Renal cortical epithelial cell (primary cell): ENCODE data around the gene ADAMTS2. TPM values are rescaled to one million over a fixed set of nuclear protein-coding genes. Genes with fewer than 3 reads are reported as not detected.
A peak's percentile ranks its signal among the peaks of the same experiment; 100 is the strongest.

Experiments
- DNase-seq: peaks from one replicate; pipeline ENCODE4 v3.0.0-alpha.2; 2011; ENCODE audit warnings: low read depth
- total RNA-seq: library from RNA; depleted of rRNA; stranded (reverse); fragments of >200 nt; gene quantifications from 2 replicates; pipeline ENCODE4 v1.2.3, GENCODE V29; 2014

Gene ADAMTS2
- 2.8 and 4.2 TPM in 2 replicates for total RNA-seq

GRCh38 chr5:179345433-179346321 is at the start of gene ADAMTS2:
TSS of gene ADAMTS2 (minus strand) at chr5:179345461. CDS start at chr5:179345328, 133 bp downstream.
- DNase-seq, result no peak

GRCh38 chr5:179393078-179393477 is 47.8 kb upstream of the ADAMTS2 start:
- peak; percentile 12 for DNase-seq

- DNase-seq, result no peak
Observed at GRCh38 chr5:179387151-179388110, 42.2 kb upstream of the ADAMTS2 start.

GRCh38 chr5:179385914-179386313 is 40.7 kb upstream of the ADAMTS2 start:
- DNase-seq, result no peak

DNA sequence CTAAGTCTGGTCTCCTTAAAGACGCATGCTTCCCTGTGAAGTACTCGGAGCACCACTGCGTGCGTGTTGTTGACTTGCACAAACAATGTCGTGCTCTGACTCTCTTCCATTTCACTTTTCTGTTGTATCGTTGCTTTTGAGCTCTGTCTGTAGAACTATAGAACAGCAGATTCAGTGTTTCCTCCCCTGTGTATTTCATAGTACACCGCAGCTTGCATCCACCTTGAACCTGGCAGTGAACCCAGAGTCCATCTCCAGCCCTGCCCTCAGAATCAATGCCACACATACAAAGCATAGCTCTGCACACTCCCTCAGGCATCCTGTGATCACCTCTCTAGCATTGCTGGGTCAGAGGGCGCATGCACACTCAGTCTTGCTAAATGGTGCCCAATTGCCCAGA is 37.2 kb upstream of the ADAMTS2 start:
- DNase-seq, result no peak

DNA sequence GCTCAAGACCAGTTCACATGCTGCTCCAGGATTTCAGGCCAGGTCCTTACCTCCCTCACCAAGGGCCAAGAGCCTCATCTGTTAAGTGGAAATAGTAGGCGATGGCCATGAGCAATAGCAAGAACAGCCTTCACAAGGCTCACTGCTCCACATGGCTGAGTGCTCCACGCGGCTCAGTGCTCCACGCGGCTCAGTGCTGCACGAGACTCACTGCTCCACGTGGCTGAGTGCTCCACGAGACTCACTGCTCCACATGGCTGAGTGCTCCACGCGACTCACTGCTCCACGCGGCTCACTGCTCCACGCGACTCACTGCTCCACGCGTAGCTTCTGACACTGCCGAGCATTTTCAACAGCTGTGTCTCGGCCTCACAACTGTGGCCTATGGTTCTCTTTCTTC is 36.4 kb upstream of the ADAMTS2 start:
- no peak for DNase-seq

DNA sequence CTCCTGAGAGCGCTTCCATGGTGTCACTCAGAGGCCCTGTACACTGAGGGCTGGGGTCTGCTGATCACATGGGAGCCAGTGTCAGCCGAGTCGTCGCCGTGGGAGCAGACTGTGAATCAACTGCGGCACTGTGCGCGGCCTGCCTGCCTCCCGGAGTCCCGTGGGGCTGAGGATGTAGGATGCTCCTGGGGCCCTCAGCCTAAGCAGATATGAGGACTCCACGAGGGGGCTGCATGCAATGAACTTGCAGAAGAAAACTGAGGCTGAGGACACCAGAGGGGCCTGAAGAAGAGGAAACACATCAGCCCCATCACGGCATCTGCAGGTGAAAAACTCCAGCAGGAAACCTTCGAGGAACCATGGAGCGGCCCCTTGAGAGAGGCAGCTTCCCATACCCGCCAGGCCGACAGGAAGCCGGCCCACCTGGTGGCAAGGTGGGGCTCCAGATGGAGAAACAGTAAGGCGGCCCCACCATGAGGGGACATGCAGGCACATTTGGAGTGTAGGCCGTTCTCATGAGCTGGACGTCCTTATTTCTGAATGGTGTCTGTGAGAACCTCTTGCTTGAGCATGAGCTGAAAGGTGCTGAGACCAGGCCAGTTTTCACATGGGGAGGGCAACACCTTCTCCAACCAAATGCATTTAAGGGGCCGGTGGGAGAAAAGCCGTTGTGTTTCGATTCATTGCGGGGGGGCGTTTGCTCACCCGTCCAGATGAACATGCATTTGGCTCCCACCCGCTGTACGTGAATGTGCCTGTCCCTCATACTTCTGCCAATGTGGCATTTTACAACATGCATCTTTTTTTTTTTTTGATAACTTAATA is 35.2 kb upstream of the ADAMTS2 start:
- DNase-seq, result no peak

GRCh38 chr5:179379321-179379890 is 34.1 kb upstream of the ADAMTS2 start:
- no peak for DNase-seq

GRCh38 chr5:179378441-179379271 is 33.4 kb upstream of the ADAMTS2 start:
- no peak for DNase-seq

DNA sequence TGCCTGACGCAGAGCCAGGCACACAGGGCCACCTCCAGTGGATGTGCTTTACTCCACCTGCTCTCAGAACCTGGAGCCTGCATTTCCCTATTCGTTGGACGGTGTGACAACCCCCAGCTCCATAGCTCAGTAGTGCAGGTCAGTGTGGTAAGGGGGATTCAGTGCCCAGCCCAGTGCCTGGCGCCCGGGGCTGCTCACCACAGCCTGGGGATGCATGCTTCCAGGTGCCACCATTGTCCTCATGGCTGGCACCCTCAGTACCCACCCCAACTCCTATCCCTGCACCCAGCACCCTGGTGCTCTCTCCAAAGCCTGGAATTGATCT is 32.8 kb upstream of the ADAMTS2 start:
- DNase-seq, result no peak

- no peak for DNase-seq
Observed at GRCh38 chr5:179377421-179378115, 32.3 kb upstream of the ADAMTS2 start.

GRCh38 chr5:179376701-179377420 is 31.6 kb upstream of the ADAMTS2 start:
- DNase-seq, result no peak

GRCh38 chr5:179375831-179376365 is 30.6 kb upstream of the ADAMTS2 start:
- DNase-seq, result no peak

GRCh38 chr5:179375236-179375685 is 30.0 kb upstream of the ADAMTS2 start:
- no peak for DNase-seq

- no peak for DNase-seq
Observed at GRCh38 chr5:179374506-179375235, 29.4 kb upstream of the ADAMTS2 start.

DNA sequence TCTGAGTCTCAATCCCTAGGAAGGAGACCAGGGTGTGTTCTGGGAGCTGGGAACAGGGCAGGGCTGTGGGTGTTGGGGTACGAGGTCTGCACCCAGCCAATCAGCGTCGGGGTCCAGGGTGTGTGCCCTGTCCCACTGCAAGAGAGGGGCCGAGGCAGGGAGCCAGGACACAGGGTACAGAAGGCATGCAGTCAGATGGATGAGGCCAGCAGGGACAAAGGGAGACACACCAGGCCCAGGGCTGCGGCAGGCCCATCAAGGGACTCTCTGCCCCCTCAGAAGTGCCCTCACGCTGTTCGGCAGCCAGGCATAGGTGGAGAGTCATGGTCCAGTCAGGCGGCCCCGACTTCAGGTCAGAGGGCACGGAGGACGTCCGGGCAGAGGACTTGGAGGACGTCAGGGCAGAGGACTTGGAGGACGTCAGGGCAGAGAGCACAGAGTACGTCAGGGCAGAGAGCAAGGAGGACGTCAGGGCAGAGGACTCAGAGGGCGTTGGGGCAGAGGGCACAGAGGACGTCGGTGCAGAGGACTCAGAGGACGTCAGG is 28.8 kb upstream of the ADAMTS2 start:
- no peak for DNase-seq

- no peak for DNase-seq
Observed at GRCh38 chr5:179373101-179373934, 28.1 kb upstream of the ADAMTS2 start.
